ENCODE data around the gene GLO1. TPM values are rescaled to one million over a fixed set of nuclear protein-coding genes. Genes with fewer than 3 reads are reported as not detected.

Gene GLO1
- total and polyA plus RNA-seq, 2 experiments from 2014 or later, result 137 to 170 TPM

GRCh38 chr6:38678178-38678760 lies 24.7 kb downstream of the GLO1 start:
- Histone ChIP-seq H3K4me3 (no peak overlapping the region), H4K20me1 (ENCODE audit: insufficient read depth, poor library complexity, severe bottlenecking) (no peaks in the 10 kb centered on the region), H3K4me1 (ENCODE audit: insufficient read depth) (no peaks in the 10 kb centered on the region), H3K27me3 (no peaks in the 10 kb centered on the region), H3K4me2 (no peak overlapping the region), H2AFZ (no peak overlapping the region), H3K79me2 (no peaks in the 10 kb centered on the region), H3K9me2 (replicated peaks; ENCODE audit: insufficient read depth) (no peaks in the 10 kb centered on the region), H3K27ac (no peak overlapping the region), H3K9me3 (ENCODE audit: low read depth) (no peaks in the 10 kb centered on the region), H3K36me3 (replicated peaks; ENCODE audit: insufficient read depth, low read depth) (peaks cover 6% of the 10 kb centered on the region)
- TF ChIP-seq EZH2phosphoT487 (IDR thresholded peaks at IDR 0.05; ENCODE audit: low read depth, severe bottlenecking, unreplicated experiment) (no peak), EZH2 (IDR thresholded peaks at IDR 0.05; ENCODE audit: borderline replicate concordance) (no peak)
- TF ChIP-seq, protein P1, sequence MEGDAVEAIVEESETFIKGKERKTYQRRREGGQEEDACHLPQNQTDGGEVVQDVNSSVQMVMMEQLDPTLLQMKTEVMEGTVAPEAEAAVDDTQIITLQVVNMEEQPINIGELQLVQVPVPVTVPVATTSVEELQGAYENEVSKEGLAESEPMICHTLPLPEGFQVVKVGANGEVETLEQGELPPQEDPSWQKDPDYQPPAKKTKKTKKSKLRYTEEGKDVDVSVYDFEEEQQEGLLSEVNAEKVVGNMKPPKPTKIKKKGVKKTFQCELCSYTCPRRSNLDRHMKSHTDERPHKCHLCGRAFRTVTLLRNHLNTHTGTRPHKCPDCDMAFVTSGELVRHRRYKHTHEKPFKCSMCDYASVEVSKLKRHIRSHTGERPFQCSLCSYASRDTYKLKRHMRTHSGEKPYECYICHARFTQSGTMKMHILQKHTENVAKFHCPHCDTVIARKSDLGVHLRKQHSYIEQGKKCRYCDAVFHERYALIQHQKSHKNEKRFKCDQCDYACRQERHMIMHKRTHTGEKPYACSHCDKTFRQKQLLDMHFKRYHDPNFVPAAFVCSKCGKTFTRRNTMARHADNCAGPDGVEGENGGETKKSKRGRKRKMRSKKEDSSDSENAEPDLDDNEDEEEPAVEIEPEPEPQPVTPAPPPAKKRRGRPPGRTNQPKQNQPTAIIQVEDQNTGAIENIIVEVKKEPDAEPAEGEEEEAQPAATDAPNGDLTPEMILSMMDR (IDR thresholded peaks at IDR 0.05; ENCODE audit: poor library complexity), result no peak
- DNase-seq (ENCODE audit: low spot score), result no peak
- WGBS (ENCODE audit: low lambda C conversion rate, missing lambda C conversion rate), result 99% methylated on average over 7 of the region's 7 CpGs

- no peak for TF ChIP-seq EZH2phosphoT487 (IDR thresholded peaks at IDR 0.05; ENCODE audit: low read depth, severe bottlenecking, unreplicated experiment)
- TF ChIP-seq EZH2 (IDR thresholded peaks at IDR 0.05; ENCODE audit: borderline replicate concordance), result no peak
- TF ChIP-seq, protein P1 (IDR thresholded peaks at IDR 0.05; ENCODE audit: poor library complexity), result no peak
Measured at GRCh38 chr6:38676974-38677544, 25.9 kb downstream of the GLO1 start.

GRCh38 chr6:38676236-38676973 lies 26.5 kb downstream of the GLO1 start:
- Histone ChIP-seq H3K9me3 (ENCODE audit: low read depth) (no peaks in the 10 kb centered on the region), H2AFZ (no peak overlapping the region), H3K9me2 (replicated peaks; ENCODE audit: insufficient read depth) (no peaks in the 10 kb centered on the region), H3K36me3 (replicated peaks; ENCODE audit: insufficient read depth, low read depth) (peaks cover 6% of the 10 kb centered on the region), H3K79me2 (no peaks in the 10 kb centered on the region), H3K4me3 (no peak overlapping the region), H3K4me2 (no peak overlapping the region), H3K27ac (no peak overlapping the region), H4K20me1 (ENCODE audit: insufficient read depth, poor library complexity, severe bottlenecking) (no peaks in the 10 kb centered on the region), H3K4me1 (ENCODE audit: insufficient read depth) (no peaks in the 10 kb centered on the region), H3K27me3 (no peaks in the 10 kb centered on the region)
- TF ChIP-seq EZH2phosphoT487 (IDR thresholded peaks at IDR 0.05; ENCODE audit: low read depth, severe bottlenecking, unreplicated experiment) (no peak), EZH2 (IDR thresholded peaks at IDR 0.05; ENCODE audit: borderline replicate concordance) (no peak)
- TF ChIP-seq, protein P1 (IDR thresholded peaks at IDR 0.05; ENCODE audit: poor library complexity), result no peak
- 89% methylated on average over 2 of the region's 2 CpGs for whole genome bisulfite sequencing (ENCODE audit: low lambda C conversion rate, missing lambda C conversion rate)
- no peak for DNase-seq (ENCODE audit: low spot score)

More at GRCh38 chr6:38676974-38677544, 25.9 kb downstream of the GLO1 start:
- Histone ChIP-seq H3K9me3 (ENCODE audit: low read depth) (no peaks in the 10 kb centered on the region), H4K20me1 (ENCODE audit: insufficient read depth, poor library complexity, severe bottlenecking) (no peaks in the 10 kb centered on the region), H3K9me2 (replicated peaks; ENCODE audit: insufficient read depth) (no peaks in the 10 kb centered on the region), H3K4me3 (no peak overlapping the region), H3K79me2 (no peaks in the 10 kb centered on the region), H3K36me3 (replicated peaks; ENCODE audit: insufficient read depth, low read depth) (peaks cover 6% of the 10 kb centered on the region), H3K4me1 (ENCODE audit: insufficient read depth) (no peaks in the 10 kb centered on the region), H2AFZ (no peak overlapping the region), H3K4me2 (no peak overlapping the region), H3K27me3 (no peaks in the 10 kb centered on the region), H3K27ac (no peak overlapping the region)
- 96% methylated on average over 1 of the region's 1 CpG for WGBS (ENCODE audit: low lambda C conversion rate, missing lambda C conversion rate)
- DNase-seq (ENCODE audit: low spot score), result no peak
